ENCODE results near the gene RBM12.

- TF ChIP-seq TAF1 (IDR thresholded peaks at IDR 0.05; ENCODE audit: borderline replicate concordance, insufficient read depth, low read length) (no peak), POLR2AphosphoS5 (IDR thresholded peaks at IDR 0.05; ENCODE audit: low read depth, low read length) (no peak), FOXP2 (optimal IDR thresholded peaks at IDR 0.05; ENCODE audit: borderline replicate concordance, extremely low read depth, extremely low read length, insufficient read depth) (no peak), SIN3A (IDR thresholded peaks at IDR 0.05; ENCODE audit: borderline replicate concordance, insufficient read depth, low read length) (no peak)
- TF ChIP-seq, protein P1, sequence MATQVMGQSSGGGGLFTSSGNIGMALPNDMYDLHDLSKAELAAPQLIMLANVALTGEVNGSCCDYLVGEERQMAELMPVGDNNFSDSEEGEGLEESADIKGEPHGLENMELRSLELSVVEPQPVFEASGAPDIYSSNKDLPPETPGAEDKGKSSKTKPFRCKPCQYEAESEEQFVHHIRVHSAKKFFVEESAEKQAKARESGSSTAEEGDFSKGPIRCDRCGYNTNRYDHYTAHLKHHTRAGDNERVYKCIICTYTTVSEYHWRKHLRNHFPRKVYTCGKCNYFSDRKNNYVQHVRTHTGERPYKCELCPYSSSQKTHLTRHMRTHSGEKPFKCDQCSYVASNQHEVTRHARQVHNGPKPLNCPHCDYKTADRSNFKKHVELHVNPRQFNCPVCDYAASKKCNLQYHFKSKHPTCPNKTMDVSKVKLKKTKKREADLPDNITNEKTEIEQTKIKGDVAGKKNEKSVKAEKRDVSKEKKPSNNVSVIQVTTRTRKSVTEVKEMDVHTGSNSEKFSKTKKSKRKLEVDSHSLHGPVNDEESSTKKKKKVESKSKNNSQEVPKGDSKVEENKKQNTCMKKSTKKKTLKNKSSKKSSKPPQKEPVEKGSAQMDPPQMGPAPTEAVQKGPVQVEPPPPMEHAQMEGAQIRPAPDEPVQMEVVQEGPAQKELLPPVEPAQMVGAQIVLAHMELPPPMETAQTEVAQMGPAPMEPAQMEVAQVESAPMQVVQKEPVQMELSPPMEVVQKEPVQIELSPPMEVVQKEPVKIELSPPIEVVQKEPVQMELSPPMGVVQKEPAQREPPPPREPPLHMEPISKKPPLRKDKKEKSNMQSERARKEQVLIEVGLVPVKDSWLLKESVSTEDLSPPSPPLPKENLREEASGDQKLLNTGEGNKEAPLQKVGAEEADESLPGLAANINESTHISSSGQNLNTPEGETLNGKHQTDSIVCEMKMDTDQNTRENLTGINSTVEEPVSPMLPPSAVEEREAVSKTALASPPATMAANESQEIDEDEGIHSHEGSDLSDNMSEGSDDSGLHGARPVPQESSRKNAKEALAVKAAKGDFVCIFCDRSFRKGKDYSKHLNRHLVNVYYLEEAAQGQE (IDR thresholded peaks at IDR 0.05; ENCODE audit: insufficient read depth in 1 of 2, low read depth in 2 of 2, low read length in 2 of 2) = no peak
These were observed 47.0 kb upstream of the RBM12 start for GRCh38 chr20:35711588-35712209.

Data from PFSK-1 (cell line).